GM12873 (cell line): ENCODE measurements around the gene TMEM178B.

Experiments
- TF ChIP-seq, protein P1 (sequence below): IDR thresholded peaks from 2 replicates; pipeline ENCODE4 v1.5.1; 2012; ENCODE audit warnings: low read depth, mild to moderate bottlenecking, moderate library complexity, low read length, control low read depth; ENCODE audit not compliant: insufficient read depth; ENCODE audit errors: missing control alignments

The TMEM178B gene

GRCh38 chr7:141408440-141408839 lies 334.6 kb downstream of the TMEM178B start:
- TF ChIP-seq, protein P1, sequence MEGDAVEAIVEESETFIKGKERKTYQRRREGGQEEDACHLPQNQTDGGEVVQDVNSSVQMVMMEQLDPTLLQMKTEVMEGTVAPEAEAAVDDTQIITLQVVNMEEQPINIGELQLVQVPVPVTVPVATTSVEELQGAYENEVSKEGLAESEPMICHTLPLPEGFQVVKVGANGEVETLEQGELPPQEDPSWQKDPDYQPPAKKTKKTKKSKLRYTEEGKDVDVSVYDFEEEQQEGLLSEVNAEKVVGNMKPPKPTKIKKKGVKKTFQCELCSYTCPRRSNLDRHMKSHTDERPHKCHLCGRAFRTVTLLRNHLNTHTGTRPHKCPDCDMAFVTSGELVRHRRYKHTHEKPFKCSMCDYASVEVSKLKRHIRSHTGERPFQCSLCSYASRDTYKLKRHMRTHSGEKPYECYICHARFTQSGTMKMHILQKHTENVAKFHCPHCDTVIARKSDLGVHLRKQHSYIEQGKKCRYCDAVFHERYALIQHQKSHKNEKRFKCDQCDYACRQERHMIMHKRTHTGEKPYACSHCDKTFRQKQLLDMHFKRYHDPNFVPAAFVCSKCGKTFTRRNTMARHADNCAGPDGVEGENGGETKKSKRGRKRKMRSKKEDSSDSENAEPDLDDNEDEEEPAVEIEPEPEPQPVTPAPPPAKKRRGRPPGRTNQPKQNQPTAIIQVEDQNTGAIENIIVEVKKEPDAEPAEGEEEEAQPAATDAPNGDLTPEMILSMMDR = no peak

GRCh38 chr7:141409219-141409618 lies 335.4 kb downstream of the TMEM178B start:
- TF ChIP-seq, protein P1 = no peak

DNA sequence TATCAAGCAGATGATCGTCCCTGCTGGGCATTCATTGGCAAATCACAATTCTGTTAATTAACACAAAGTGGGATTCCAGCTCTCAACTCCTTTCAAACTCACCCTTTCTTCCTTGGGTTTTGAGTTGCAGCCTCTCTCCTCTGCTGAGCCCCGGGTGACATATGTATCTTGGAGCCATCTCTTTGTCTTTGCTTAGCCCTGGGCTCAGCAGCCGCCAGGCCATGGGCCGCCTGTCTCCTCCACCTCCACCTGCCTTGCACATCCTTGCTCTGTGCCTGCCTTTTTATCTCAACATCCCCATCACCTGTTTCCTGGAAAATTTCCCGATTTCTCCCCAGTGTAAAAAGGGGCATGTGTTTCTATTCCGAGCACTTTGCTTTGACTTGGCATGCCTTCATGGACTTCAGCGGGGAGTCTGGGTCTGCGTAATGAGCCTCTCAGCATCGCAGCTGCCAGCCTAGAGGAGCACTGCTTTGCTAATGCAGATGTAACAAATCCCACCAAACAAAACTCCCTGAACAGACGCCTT lies 336.0 kb downstream of the TMEM178B start:
- TF ChIP-seq, protein P1 = no peak

- TF ChIP-seq, protein P1 = no peak
Observed at GRCh38 chr7:141410353-141411000, 336.6 kb downstream of the TMEM178B start.

GRCh38 chr7:141411133-141411532 lies 337.3 kb downstream of the TMEM178B start:
- TF ChIP-seq, protein P1 = no peak

DNA sequence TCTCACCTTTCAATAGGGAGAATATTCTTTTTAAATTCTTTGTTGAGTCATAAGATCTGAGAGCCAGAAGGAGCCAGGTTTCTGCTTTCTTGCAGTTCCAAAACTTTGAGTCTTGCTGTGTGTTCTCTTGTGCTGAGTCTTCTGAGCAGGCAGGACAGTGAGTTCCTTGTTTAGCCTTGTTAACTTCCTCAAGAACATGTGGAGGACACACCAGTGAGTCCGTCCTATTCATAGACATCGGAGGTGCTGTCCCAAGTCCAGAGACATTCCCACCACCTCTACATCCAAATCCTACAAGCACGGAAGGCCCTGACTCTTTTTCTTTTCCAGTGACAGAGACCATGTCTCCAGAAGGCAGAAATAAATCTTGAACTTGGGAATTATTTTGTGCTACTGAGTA lies 342.1 kb downstream of the TMEM178B start:
- TF ChIP-seq, protein P1 = no peak

DNA sequence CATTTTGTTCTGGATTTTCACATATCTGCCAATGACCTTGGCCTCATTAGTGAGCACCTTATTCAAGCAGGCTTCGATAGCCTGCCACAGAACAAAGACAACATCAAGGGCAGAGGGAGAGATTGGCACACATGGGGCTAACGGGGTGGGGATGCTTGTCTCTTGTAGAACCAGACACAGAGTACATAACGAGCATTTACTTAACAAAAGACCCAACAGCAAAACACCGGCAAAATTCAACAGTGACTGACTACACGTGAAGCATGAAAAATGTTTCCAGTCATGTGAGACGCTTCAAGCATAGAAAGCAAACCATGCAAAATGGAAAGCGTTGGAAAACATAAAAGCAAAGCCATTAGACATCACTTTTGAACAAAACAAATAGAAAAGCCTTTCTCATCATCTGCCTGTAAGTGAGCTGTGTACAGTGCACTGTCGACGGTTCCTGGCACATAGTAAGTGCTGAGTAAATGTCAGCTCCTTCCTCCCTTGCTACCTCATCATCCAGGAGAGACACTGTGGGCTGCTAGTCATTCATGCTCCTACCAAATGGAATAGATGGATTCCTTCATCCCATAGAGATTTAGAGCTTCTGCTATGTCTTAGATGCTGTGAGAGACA lies 342.9 kb downstream of the TMEM178B start:
- TF ChIP-seq, protein P1 = no peak
